Mesodermal cell (in vitro differentiated cells): ENCODE results near the gene NUFIP2.
"Not testable (repeated sequence)": the region's sequence is repeated elsewhere in the genome, so short reads cannot be mapped to it uniquely, and the experiment has no call there.

ENCODE experiments used
- H3K27ac ChIP-seq: 2 replicates; pipeline ENCODE4 v1.7.0; 2013; ENCODE audit warnings: mild to moderate bottlenecking, low read depth, low read length, moderate library complexity; ENCODE audit not compliant: severe bottlenecking
- H3K36me3 ChIP-seq: 2 replicates; pipeline ENCODE4 v1.7.1; 2013; ENCODE audit warnings: mild to moderate bottlenecking, low read length, moderate library complexity; ENCODE audit not compliant: control insufficient read depth, insufficient read depth
- H3K4me1 ChIP-seq: one replicate; pipeline ENCODE4 v1.7.1; 2013; ENCODE audit warnings: mild to moderate bottlenecking, low read length; ENCODE audit not compliant: insufficient read depth, control insufficient read depth, poor library complexity, severe bottlenecking
- H3K4me3 ChIP-seq: 2 replicates; pipeline ENCODE4 v1.7.0; 2013; ENCODE audit warnings: low read length, control low read depth, mild to moderate bottlenecking; ENCODE audit not compliant: insufficient read depth, poor library complexity, severe bottlenecking; ENCODE audit errors: extremely low read depth
- H3K9me3 ChIP-seq: 2 replicates; pipeline ENCODE4 v1.7.1; 2013; ENCODE audit warnings: mild to moderate bottlenecking, low read length, moderate library complexity; ENCODE audit not compliant: control insufficient read depth
- WGBS, 2 experiments: methylation state at CpG; one replicate each; pipeline ENCODE4 v1.1.5; 2013; ENCODE audit warnings: missing lambda C conversion rate in 2 of 2; ENCODE audit not compliant: insufficient coverage in 2 of 2; 5-methylcytosine and 5-hydroxymethylcytosine counted together

NUFIP2 gene

GRCh38 chr17:29238133-29238850, 55.7 kb downstream of the NUFIP2 start:
- Histone ChIP-seq H3K36me3 (no peaks in the 10 kb centered on the region), H3K4me1 (peaks cover 17% of the 10 kb centered on the region), H3K9me3 (no peaks in the 10 kb centered on the region), H3K27ac (no peak overlapping the region), H3K4me3 (no peak overlapping the region)
- WGBS, 2 experiments, result 96 to 100% methylated on average over 2 to 3 of the region's 8 CpGs

GRCh38 chr17:29237476-29238132, 56.3 kb downstream of the NUFIP2 start:
- H3K27ac ChIP-seq, result no peak overlapping the region
- H3K4me1 ChIP-seq, result peaks cover 17% of the 10 kb centered on the region
- H3K4me3 ChIP-seq, result no peak overlapping the region
- H3K36me3 ChIP-seq, result no peaks in the 10 kb centered on the region
- WGBS, 2 experiments, result 82 to 93% methylated on average over 3 of the region's 3 CpGs
- H3K9me3 ChIP-seq, result no peaks in the 10 kb centered on the region

GRCh38 chr17:29235904-29236303, 58.0 kb downstream of the NUFIP2 start:
- peaks cover 8% of the 10 kb centered on the region for H3K4me1 ChIP-seq
- no CpG with 5 or more reads among the region's 3 CpGs for WGBS, 2 experiments
- no peak overlapping the region for H3K4me3 ChIP-seq
- no peaks in the 10 kb centered on the region for H3K36me3 ChIP-seq
- no peak overlapping the region for H3K27ac ChIP-seq
- no peaks in the 10 kb centered on the region for H3K9me3 ChIP-seq

GRCh38 chr17:29234972-29235371, 59.0 kb downstream of the NUFIP2 start:
- 86 to 100% methylated on average over 1 to 4 of the region's 7 CpGs for WGBS, 2 experiments
- H3K9me3 ChIP-seq, H3K27ac ChIP-seq, H3K4me3 ChIP-seq, H3K4me1 ChIP-seq, H3K36me3 ChIP-seq: not testable (repeated sequence)

DNA sequence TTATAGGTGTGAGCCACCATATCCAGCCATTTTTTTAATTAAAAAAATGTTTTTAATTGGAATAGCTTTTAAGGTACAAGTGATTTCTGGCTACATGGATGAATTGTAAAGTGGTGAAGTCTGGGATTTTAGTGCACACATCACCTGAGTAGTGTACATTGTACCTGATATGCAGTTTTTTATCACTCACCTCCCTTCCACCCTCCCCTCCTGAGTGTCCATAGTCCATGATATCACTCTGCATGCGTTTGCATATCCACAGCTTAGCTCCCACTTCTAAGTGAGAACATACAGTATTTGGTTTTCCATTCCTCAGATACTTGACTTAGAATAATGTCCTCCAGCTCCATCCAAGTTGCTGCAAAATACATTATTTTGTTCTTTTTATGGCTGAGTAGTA, 60.6 kb downstream of the NUFIP2 start:
- H3K4me3 ChIP-seq, result no peak overlapping the region
- 100% methylated on average over 1 of the region's 1 CpG for WGBS, 2 experiments
- no peak overlapping the region for H3K27ac ChIP-seq
- no peaks in the 10 kb centered on the region for H3K4me1 ChIP-seq
- no peaks in the 10 kb centered on the region for H3K36me3 ChIP-seq
- H3K9me3 ChIP-seq, result no peaks in the 10 kb centered on the region

GRCh38 chr17:29225396-29225795, 68.6 kb downstream of the NUFIP2 start:
- no peaks in the 10 kb centered on the region for H3K4me1 ChIP-seq
- no peak overlapping the region for H3K4me3 ChIP-seq
- no peaks in the 10 kb centered on the region for H3K9me3 ChIP-seq
- no peak overlapping the region for H3K27ac ChIP-seq
- H3K36me3 ChIP-seq, result no peaks in the 10 kb centered on the region

- not testable (repeated sequence) for H3K4me1 ChIP-seq, H3K36me3 ChIP-seq, H3K9me3 ChIP-seq, H3K4me3 ChIP-seq, H3K27ac ChIP-seq
- 94 to 95% methylated on average over 5 to 6 of the region's 11 CpGs for WGBS, 2 experiments
Measured at GRCh38 chr17:29221338-29221737, 72.6 kb downstream of the NUFIP2 start.

DNA sequence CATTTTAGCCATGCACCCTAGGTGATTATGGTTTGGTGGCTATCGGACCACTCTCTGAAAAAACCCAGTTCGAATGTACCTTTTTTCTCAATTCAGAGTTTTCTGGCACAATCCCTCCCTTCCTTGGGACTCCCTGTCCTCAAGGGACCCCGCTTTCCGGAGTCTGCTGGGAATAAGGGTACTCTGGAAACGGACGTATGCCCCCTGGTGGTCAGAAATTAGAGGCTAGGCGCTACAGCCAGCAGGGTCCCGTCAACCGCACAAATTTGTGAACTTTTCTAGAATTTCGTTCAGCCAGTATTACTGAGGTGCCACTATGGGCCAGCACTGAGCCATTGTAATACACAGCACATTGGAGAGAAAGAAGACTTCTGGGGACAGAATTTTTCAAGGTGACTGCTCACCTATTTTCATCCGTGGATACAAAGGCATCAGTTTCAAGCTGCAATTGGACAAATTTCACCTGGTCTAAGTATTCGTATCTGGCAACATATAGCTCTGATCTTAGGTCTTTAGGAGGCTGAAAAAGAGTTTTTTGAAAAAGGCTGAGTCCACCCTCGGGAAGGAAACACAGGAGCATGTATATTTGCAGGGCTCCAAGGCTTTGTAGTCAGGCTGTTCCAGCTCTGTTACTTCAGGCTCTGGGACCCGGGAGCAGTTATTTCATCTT, 74.4 kb downstream of the NUFIP2 start:
- no peaks in the 10 kb centered on the region for H3K9me3 ChIP-seq
- H3K27ac ChIP-seq, result no peak overlapping the region
- no peak overlapping the region for H3K4me3 ChIP-seq
- WGBS, 2 experiments, result 28 to 36% methylated on average over 12 to 13 of the region's 14 CpGs
- H3K4me1 ChIP-seq, result peaks cover 4% of the 10 kb centered on the region
- no peaks in the 10 kb centered on the region for H3K36me3 ChIP-seq

DNA sequence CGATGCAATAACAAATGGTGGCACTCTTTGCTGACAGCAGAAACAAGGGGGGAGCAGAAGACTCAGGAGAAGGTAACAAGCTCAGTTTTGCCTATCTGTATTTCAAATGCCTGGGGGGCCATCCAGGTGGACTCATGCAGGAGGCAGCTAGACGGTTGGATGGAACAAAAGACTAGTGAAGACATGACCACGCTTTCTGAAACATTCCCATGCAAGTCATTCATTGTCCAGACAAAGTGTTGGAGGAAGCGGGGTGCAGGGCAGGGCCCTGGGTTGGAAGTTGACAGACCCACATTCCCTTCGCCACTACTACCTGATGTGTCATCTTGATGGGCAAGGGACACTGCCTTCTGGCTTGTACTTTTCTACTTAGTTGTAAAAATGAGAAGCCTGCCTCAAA, 77.1 kb downstream of the NUFIP2 start:
- H3K4me3 ChIP-seq, result no peak overlapping the region
- WGBS, 2 experiments, result 87 to 90% methylated on average over 3 to 5 of the region's 5 CpGs

GRCh38 chr17:29216181-29216580, 77.8 kb downstream of the NUFIP2 start:
- Histone ChIP-seq H3K36me3 (no peaks in the 10 kb centered on the region), H3K9me3 (no peaks in the 10 kb centered on the region), H3K4me1 (peaks cover 14% of the 10 kb centered on the region), H3K4me3 (no peak overlapping the region), H3K27ac (no peak overlapping the region)
- 83 to 89% methylated on average over 2 to 4 of the region's 6 CpGs for WGBS, 2 experiments

More for the DNA sequence above, 77.1 kb downstream of the NUFIP2 start:
- Histone ChIP-seq H3K27ac (no peak overlapping the region), H3K36me3 (no peaks in the 10 kb centered on the region), H3K4me1 (peaks cover 14% of the 10 kb centered on the region), H3K9me3 (no peaks in the 10 kb centered on the region)

DNA sequence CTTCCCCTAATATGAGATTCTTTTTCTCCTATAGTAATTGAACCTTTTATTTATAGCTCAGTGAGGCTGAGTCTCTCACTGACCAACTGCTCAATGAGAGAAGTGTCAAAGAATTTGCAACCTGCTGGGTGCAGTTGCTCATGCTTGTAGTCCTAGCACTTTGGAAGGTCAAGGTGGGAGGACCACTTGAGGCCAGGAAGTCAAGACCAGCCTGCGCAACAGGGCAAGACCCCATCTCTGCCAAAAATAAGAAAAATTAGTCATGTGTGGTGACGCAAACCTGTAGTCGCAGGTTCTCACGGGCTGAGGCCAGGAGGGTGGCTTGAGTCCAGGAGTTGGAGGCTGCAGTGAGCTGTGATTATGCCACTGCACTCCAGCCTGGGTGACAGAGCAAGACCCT, 78.2 kb downstream of the NUFIP2 start:
- Histone ChIP-seq H3K4me3 (no peak overlapping the region), H3K27ac (no peak overlapping the region), H3K9me3 (no peaks in the 10 kb centered on the region), H3K4me1 (peaks cover 14% of the 10 kb centered on the region), H3K36me3 (no peaks in the 10 kb centered on the region)
- 92 to 95% methylated on average over 3 to 4 of the region's 4 CpGs for WGBS, 2 experiments
